ENCODE data around the gene AQP11. TPM values are rescaled to one million over a fixed set of nuclear protein-coding genes. Genes with fewer than 3 reads are reported as not detected.

The AQP11 gene
- total and polyA plus RNA-seq, 2 of the 4 experiments (the other 2 are of a cell fraction): 1.1 TPM

DNA sequence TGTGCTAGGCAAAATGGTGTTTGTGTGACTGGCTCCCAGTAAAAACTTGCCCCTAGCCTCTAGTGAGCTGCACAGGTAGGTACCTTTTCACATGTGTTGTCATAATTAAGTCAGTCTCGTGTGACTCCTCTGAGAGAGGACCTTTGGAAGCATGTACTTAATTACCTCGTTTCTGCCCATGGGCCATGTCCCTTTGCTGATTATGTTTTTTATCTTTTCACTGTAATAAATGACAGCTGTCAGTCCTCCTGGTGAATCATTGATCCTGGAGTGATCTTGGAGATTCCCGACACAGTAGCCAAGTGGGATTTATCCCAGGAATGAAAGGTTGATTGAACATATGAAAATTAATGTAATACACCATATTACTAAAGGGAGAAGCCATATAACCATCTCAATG, 60.4 kb downstream of the AQP11 start:
- H3K4me2 ChIP-seq (ENCODE audit: low read depth, low read length): no peak overlapping the region
- H3K9ac ChIP-seq (ENCODE audit: low read depth, low read length): no peak overlapping the region
- no peak overlapping the region for H4K8ac ChIP-seq (ENCODE audit: low read depth in 2 of 2, low read length in 2 of 2)
- H3K9me1 ChIP-seq (ENCODE audit: insufficient read depth, low read length): 0 out of 2 replicates have a peak, but pooled peaks cover 3% of the 10 kb centered on the region
- no peak overlapping the region for H2BK120ac ChIP-seq (ENCODE audit: low read depth, low read length)
- H2AK9ac ChIP-seq (replicated peaks; ENCODE audit: low read depth, low read length, poor library complexity): no peak overlapping the region
- H2BK20ac ChIP-seq (ENCODE audit: low read depth, low read length): no peak overlapping the region
- H3K23ac ChIP-seq (ENCODE audit: low read depth, low read length): no peak overlapping the region
- no peak overlapping the region for H3K27ac ChIP-seq (ENCODE audit: insufficient read depth, low read length)
- H2AFZ ChIP-seq (replicated peaks; ENCODE audit: low read length, poor library complexity): no peak overlapping the region
- no peak overlapping the region for H3K56ac ChIP-seq (ENCODE audit: extremely low read depth, insufficient read depth, low read length)
- dilution Hi-C loops (cut with HindIII; ENCODE audit: low sequenced_read_pairs, unreplicated experiment) (no loop called here), in situ Hi-C loops (cut with MboI; ENCODE audit: low sequenced_read_pairs) (no loop called here), intact Hi-C loops (cut with micrococcal nuclease) (no loop called here)
- no TSS peak for BruUV-seq (replicated peaks)
- H2AK5ac ChIP-seq (ENCODE audit: low read depth, low read length): no peak overlapping the region; the same call in 1 of the 2 replicates
- H2BK15ac ChIP-seq (ENCODE audit: low read depth, low read length): no peak overlapping the region
- no peaks in the 10 kb centered on the region for H3K27me3 ChIP-seq (ENCODE audit: control insufficient read depth, insufficient read depth, low read length)
- no peaks in the 10 kb centered on the region for H3K9me3 ChIP-seq (ENCODE audit: control insufficient read depth, insufficient read depth, low read length)
- no peak overlapping the region for H3K14ac ChIP-seq (replicated peaks; ENCODE audit: low read depth, low read length)
- no peak for TF ChIP-seq CEBPB (IDR thresholded peaks at IDR 0.05; ENCODE audit: low read depth, low read length)
- TF ChIP-seq, protein P1, sequence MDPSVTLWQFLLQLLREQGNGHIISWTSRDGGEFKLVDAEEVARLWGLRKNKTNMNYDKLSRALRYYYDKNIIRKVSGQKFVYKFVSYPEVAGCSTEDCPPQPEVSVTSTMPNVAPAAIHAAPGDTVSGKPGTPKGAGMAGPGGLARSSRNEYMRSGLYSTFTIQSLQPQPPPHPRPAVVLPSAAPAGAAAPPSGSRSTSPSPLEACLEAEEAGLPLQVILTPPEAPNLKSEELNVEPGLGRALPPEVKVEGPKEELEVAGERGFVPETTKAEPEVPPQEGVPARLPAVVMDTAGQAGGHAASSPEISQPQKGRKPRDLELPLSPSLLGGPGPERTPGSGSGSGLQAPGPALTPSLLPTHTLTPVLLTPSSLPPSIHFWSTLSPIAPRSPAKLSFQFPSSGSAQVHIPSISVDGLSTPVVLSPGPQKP (IDR thresholded peaks at IDR 0.05; ENCODE audit: borderline replicate concordance, low read depth, low read length): no peak
- no peak for TF ChIP-seq MAZ (IDR thresholded peaks at IDR 0.05; ENCODE audit: borderline replicate concordance, low read depth, low read length)
- no peak for TF ChIP-seq RAD21 (IDR thresholded peaks at IDR 0.05; ENCODE audit: low read length)
- TF ChIP-seq, protein P2, sequence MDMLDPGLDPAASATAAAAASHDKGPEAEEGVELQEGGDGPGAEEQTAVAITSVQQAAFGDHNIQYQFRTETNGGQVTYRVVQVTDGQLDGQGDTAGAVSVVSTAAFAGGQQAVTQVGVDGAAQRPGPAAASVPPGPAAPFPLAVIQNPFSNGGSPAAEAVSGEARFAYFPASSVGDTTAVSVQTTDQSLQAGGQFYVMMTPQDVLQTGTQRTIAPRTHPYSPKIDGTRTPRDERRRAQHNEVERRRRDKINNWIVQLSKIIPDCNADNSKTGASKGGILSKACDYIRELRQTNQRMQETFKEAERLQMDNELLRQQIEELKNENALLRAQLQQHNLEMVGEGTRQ (IDR thresholded peaks at IDR 0.05; ENCODE audit: low read depth, low read length): no peak
- TF ChIP-seq BHLHE40 (IDR thresholded peaks at IDR 0.05; ENCODE audit: low read depth, low read length): no peak
- no peak for TF ChIP-seq MAFK (IDR thresholded peaks at IDR 0.05; ENCODE audit: low read depth, low read length)
- TF ChIP-seq FOS (IDR thresholded peaks at IDR 0.05; ENCODE audit: low read depth, low read length): no peak
- no peak for TF ChIP-seq NFE2L2 (IDR thresholded peaks at IDR 0.05; ENCODE audit: low read depth, low read length)
- TF ChIP-seq POLR2A (IDR thresholded peaks at IDR 0.05; ENCODE audit: low read depth, low read length): no peak
- no peak for TF ChIP-seq RFX5 (IDR thresholded peaks at IDR 0.05; ENCODE audit: low read depth, low read length)
- TF ChIP-seq, protein P3, sequence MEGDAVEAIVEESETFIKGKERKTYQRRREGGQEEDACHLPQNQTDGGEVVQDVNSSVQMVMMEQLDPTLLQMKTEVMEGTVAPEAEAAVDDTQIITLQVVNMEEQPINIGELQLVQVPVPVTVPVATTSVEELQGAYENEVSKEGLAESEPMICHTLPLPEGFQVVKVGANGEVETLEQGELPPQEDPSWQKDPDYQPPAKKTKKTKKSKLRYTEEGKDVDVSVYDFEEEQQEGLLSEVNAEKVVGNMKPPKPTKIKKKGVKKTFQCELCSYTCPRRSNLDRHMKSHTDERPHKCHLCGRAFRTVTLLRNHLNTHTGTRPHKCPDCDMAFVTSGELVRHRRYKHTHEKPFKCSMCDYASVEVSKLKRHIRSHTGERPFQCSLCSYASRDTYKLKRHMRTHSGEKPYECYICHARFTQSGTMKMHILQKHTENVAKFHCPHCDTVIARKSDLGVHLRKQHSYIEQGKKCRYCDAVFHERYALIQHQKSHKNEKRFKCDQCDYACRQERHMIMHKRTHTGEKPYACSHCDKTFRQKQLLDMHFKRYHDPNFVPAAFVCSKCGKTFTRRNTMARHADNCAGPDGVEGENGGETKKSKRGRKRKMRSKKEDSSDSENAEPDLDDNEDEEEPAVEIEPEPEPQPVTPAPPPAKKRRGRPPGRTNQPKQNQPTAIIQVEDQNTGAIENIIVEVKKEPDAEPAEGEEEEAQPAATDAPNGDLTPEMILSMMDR (conservative IDR thresholded peaks at IDR 0.05; ENCODE audit: low read depth, low read length): no peak
- no peak for TF ChIP-seq CHD1 (IDR thresholded peaks at IDR 0.05; ENCODE audit: low read depth, low read length)
- no peak for TF ChIP-seq SMC3 (IDR thresholded peaks at IDR 0.05; ENCODE audit: low read depth, low read length)
- H3K79me1 ChIP-seq (ENCODE audit: low read depth in 1 of 2, low read length in 2 of 2): no peaks in the 10 kb centered on the region
- H2BK5ac ChIP-seq (ENCODE audit: low read depth, low read length, poor library complexity, severe bottlenecking): no peak overlapping the region
- no peak for DNase-seq
- H3K18ac ChIP-seq (ENCODE audit: low read depth, low read length): no peak overlapping the region
- H3K4me1 ChIP-seq (ENCODE audit: control insufficient read depth, insufficient read depth, low read length): peaks cover 2% of the 10 kb centered on the region; the same call in 1 of the 2 replicates
- H4K5ac ChIP-seq (ENCODE audit: low read depth, low read length): no peak overlapping the region
- H4K20me1 ChIP-seq (ENCODE audit: insufficient read depth, low read length): no peaks in the 10 kb centered on the region
- ChIA-PET CTCF (no interaction called here), POLR2A (ENCODE audit: unreplicated experiment) (no interaction called here)
- no CpG with 5 or more reads among the region's 3 CpGs for WGBS, 2 experiments (ENCODE audit: extremely low coverage in 2 of 2, insufficient read length in 1 of 2)
- no peak overlapping the region for H3K4me3 ChIP-seq (ENCODE audit: insufficient read depth, low read depth, low read length)
- H4K91ac ChIP-seq (ENCODE audit: insufficient read depth, low read depth, low read length): no peak overlapping the region
- no peak for ATAC-seq (ENCODE audit: low read depth)
- H3K4ac ChIP-seq (ENCODE audit: low read depth, low read length): no peak overlapping the region
- H3K36me3 ChIP-seq (ENCODE audit: control insufficient read depth, insufficient read depth, low read length): no peaks in the 10 kb centered on the region
